BJ (cell line): Measurements from ENCODE around the gene DNAAF3. TPM values are rescaled to one million over a fixed set of nuclear protein-coding genes. Genes with fewer than 3 reads are reported as not detected.

Source experiments
- CTCF ChIA-PET: fragments of 350-600 bp; formaldehyde crosslinking; extraction: SDS; loops from one replicate; lab custom pipeline; 2021; ENCODE audit warnings: antibody characterized with exemption, inconsistent platforms; lab: Yijun Ruan, JAX
- POLR2A ChIA-PET: fragments of 300-600 bp; sonication (Branson Sonifier 250); formaldehyde crosslinking; extraction: SDS; loops from one replicate; lab custom pipeline; 2021; ENCODE audit warnings: antibody characterized with exemption; lab: Charles Lee
- DNase-seq: peaks from one replicate; pipeline ENCODE4 v3.0.0-alpha.2; 2011; ENCODE audit warnings: low read depth
- H3K27me3 ChIP-seq: 2 replicates; pipeline ENCODE4 v1.6.0; 2011; ENCODE audit warnings: low read length; ENCODE audit not compliant: control insufficient read depth, insufficient read depth
- H3K36me3 ChIP-seq: 2 replicates; pipeline ENCODE4 v1.5.1; 2011; ENCODE audit warnings: low read length; ENCODE audit not compliant: control insufficient read depth, insufficient read depth
- H3K4me3 ChIP-seq: 2 replicates; pipeline ENCODE4 v1.5.1; 2011; ENCODE audit warnings: low read depth, mild to moderate bottlenecking, control low read depth, low read length
- CTCF ChIP-seq: IDR thresholded peaks from 2 replicates; pipeline ENCODE4 v1.5.1; 2011; ENCODE audit warnings: low read depth, mild to moderate bottlenecking, control low read depth, inconsistent platforms, low read length, moderate library complexity; ENCODE audit not compliant: insufficient read depth
- polyA plus RNA-seq: library from polyadenylated mRNA; depleted of rRNA; stranded (reverse); fragments of >200 nt; gene quantifications from 2 replicates; pipeline ENCODE4 v1.2.3, GENCODE V29; 2011

DNAAF3 gene
- polyA plus RNA-seq, 1 experiment, result 0.39 TPM

GRCh38 chr19:55147545-55148251, 18.7 kb downstream of the DNAAF3 start:
- H3K4me3 ChIP-seq, result no peak overlapping the region
- CTCF ChIA-PET, result interaction anchor here (0.7 to 2.7 kb wide), 6 partner anchors 12 to 356 kb away, joined by 3 to 11 read pairs (median 6); no protein-coding TSS in a partner anchor

GRCh38 chr19:55146705-55147273, 19.6 kb downstream of the DNAAF3 start:
- H3K36me3 ChIP-seq, result no peaks in the 10 kb centered on the region
- H3K4me3 ChIP-seq, result peak overlapping the region; percentile 48
- no peak for TF ChIP-seq CTCF
- no peak for DNase-seq
- H3K27me3 ChIP-seq, result peaks cover 6% of the 10 kb centered on the region
- ChIA-PET CTCF (interaction anchor here (0.6 to 2.7 kb wide), 12 partner anchors 10 to 357 kb away, joined by 3 to 11 read pairs (median 4); partner anchors contain the start of genes DNAAF3 and TMEM238), POLR2A (no interaction called here)

More at GRCh38 chr19:55147545-55148251, 18.7 kb downstream of the DNAAF3 start:
- POLR2A ChIA-PET, result no interaction called here
- DNase-seq, result no peak
- Histone ChIP-seq H3K36me3 (no peaks in the 10 kb centered on the region), H3K27me3 (peaks cover 6% of the 10 kb centered on the region)
- no peak for TF ChIP-seq CTCF

DNA sequence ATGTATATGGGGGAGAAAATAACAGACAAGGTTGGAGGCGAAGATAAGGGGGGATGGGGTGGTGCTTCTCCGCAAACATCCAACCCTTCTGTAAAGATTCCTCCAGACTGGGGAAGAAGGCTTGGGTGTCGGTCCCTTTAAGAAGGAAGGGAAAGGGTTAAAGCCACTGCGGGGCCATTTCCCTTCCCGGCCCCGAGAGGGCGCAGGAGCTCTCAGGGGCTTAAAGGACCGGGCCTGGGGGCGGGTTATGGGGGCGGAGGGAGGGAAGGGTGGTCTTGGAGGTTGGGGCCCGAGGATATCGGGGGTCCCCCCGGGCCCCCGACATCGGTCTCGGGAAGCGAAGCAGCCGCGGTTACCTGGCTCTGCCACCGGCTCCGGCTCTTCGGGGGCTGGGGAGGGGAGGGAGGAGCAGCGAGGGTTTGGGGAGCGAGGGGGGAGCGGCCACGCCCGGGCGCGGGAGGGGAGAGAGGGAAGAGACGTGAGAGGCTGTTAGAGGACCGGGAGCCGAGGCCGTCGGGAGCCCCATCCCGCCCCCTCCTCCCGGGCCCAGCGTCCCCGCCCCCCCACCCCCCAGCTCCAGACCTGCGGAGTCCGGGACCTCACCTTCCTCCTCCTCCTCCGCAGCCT, 20.2 kb downstream of the DNAAF3 start:
- POLR2A ChIA-PET, result no interaction called here

DNA sequence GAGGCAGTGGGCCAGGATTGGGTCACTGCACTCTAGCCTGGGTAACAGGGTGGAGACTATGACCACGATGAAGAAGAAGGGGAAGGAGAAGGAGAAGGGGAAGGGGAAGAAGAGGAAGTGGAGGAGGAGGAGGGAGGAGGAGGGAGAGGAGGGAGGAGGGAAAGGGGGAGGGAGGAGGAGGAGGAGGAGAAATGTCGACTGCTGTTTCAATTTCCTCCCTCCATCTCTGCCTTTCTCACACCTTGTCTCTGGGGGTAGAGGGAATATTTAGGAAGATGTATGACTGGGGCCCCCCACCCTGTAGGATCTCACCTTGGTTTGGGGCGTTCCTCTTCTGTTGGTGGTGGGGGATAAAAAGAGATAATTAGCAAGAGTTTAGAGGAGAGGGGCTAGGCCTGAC, 21.2 kb downstream of the DNAAF3 start:
- no peaks in the 10 kb centered on the region for H3K36me3 ChIP-seq
- ChIA-PET POLR2A (no interaction called here), CTCF (interaction anchor here (1.1 to 2.0 kb wide), 2 partner anchors 10 to 21 kb away, joined by 3 to 4 read pairs; partner anchors contain the start of gene DNAAF3)
- DNase-seq, result no peak
- no peak for TF ChIP-seq CTCF
- H3K27me3 ChIP-seq, result peaks cover 6% of the 10 kb centered on the region
- no peak overlapping the region for H3K4me3 ChIP-seq

More for the DNA sequence above, 20.2 kb downstream of the DNAAF3 start:
- CTCF ChIA-PET, result interaction anchor here (0.6 to 2.7 kb wide), 10 partner anchors 9 to 321 kb away, joined by 3 to 11 read pairs (median 4); partner anchors contain the start of genes DNAAF3 and TMEM238
- Histone ChIP-seq H3K4me3 (peak overlapping the region; percentile 48), H3K36me3 (no peaks in the 10 kb centered on the region), H3K27me3 (peaks cover 6% of the 10 kb centered on the region)
- no peak for DNase-seq
- TF ChIP-seq CTCF, result peak; percentile 89

- H3K4me3 ChIP-seq, result no peak overlapping the region
- no peaks in the 10 kb centered on the region for H3K36me3 ChIP-seq
- TF ChIP-seq CTCF, result no peak
- H3K27me3 ChIP-seq, result peaks cover 2% of the 10 kb centered on the region; the same call in 1 of the 2 replicates
- no peak for DNase-seq
- CTCF ChIA-PET, result interaction anchor here (0.6 to 4.6 kb wide), 29 partner anchors 9 to 491 kb away, joined by 3 to 72 read pairs (median 5); partner anchors contain the start of genes DNAAF3, PPP1R12C, PPP6R1 and TMEM238
- POLR2A ChIA-PET, result no interaction called here
These were observed 24.7 kb downstream of the DNAAF3 start for GRCh38 chr19:55141696-55142095.
